Transverse colon (tissue), 3 donors: ENCODE data around the gene MIEF1.

Experiments used
- POLR2A ChIP-seq: fragments of 450-650 bp; IDR thresholded peaks from one replicate; pipeline ENCODE4 v1.6.1; 2016; ENCODE audit warnings: antibody characterized with exemption, mild to moderate bottlenecking, moderate library complexity
- TF ChIP-seq, protein P1 (sequence below), 5 experiments: fragments of 200-600 bp in 3 of 5; fragments of 450-650 bp in 2 of 5; sonication (generic) in 3 of 5; IDR thresholded peaks; 1 replicate in 2 of 5; 2 replicates in 3 of 5; pipeline ENCODE4 v1.5.1; 2016 to 2017; ENCODE audit warnings: antibody characterized with exemption in 5 of 5, inconsistent platforms in 3 of 5, mild to moderate bottlenecking in 2 of 5, moderate library complexity in 1 of 5

- TF ChIP-seq POLR2A = no peak
- TF ChIP-seq, protein P1, sequence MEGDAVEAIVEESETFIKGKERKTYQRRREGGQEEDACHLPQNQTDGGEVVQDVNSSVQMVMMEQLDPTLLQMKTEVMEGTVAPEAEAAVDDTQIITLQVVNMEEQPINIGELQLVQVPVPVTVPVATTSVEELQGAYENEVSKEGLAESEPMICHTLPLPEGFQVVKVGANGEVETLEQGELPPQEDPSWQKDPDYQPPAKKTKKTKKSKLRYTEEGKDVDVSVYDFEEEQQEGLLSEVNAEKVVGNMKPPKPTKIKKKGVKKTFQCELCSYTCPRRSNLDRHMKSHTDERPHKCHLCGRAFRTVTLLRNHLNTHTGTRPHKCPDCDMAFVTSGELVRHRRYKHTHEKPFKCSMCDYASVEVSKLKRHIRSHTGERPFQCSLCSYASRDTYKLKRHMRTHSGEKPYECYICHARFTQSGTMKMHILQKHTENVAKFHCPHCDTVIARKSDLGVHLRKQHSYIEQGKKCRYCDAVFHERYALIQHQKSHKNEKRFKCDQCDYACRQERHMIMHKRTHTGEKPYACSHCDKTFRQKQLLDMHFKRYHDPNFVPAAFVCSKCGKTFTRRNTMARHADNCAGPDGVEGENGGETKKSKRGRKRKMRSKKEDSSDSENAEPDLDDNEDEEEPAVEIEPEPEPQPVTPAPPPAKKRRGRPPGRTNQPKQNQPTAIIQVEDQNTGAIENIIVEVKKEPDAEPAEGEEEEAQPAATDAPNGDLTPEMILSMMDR (IDR thresholded peaks at IDR 0.05) = no peak
These were observed 21.0 kb upstream of the MIEF1 start for GRCh38 chr22:39481054-39481453.
